ENCODE measurements around the gene CAMSAP2. TPM values are rescaled to one million over a fixed set of nuclear protein-coding genes. Genes with fewer than 3 reads are reported as not detected.

CAMSAP2 gene
- total RNA-seq, 1 experiment from 2014 or later = 25.0 TPM

DNA sequence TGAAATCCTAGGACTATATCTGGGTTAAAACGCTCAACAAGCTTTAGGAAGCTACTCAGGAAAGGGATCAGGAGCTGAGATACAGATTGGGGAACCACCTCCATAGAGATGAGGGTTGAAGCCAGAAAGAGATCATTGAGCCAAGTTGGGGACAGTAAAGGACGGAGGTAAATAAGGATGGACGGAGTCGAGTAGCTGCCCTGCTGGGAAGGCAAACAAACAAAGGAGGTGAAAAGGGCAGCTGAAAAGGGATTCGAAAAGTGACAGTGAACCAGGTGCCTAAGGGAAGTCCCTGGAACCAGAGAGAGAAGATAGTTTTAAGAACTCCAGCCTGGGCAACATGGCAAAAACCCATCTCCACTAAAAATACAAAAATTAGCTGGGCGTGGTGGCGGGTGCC is 6.3 kb upstream of the CAMSAP2 start:
- no peak for DNase-seq (ENCODE audit: low read depth, low spot score)
- Histone ChIP-seq H3K9me3 (ENCODE audit: control insufficient read depth in 1 of 2, insufficient read depth in 1 of 2, low read depth in 1 of 2, low read length in 2 of 2) (no peaks in the 10 kb centered on the region), H3K4me2 (ENCODE audit: low read length) (no peak overlapping the region), H3K36me3 (ENCODE audit: control insufficient read depth in 1 of 2, insufficient read depth in 2 of 2, low read length in 2 of 2) (no peaks in the 10 kb centered on the region), H3K27ac (ENCODE audit: low read depth, low read length) (no peak overlapping the region), H3K79me2 (ENCODE audit: insufficient read depth, low read length) (no peaks in the 10 kb centered on the region), H3K4me3 (replicated peaks in 1 of 2; ENCODE audit: low read depth in 1 of 2, low read length in 2 of 2) (no peak overlapping the region), H3K27me3 (ENCODE audit: insufficient read depth, low read length) (no peaks in the 10 kb centered on the region), H3K9ac (ENCODE audit: low read length) (no peak overlapping the region), H4K20me1 (ENCODE audit: insufficient read depth) (no peaks in the 10 kb centered on the region), H3K9me2 (ENCODE audit: insufficient read depth) (no peaks in the 10 kb centered on the region), H3K4me1 (ENCODE audit: control insufficient read depth in 1 of 2, insufficient read depth in 2 of 2, low read length in 2 of 2) (no peaks in the 10 kb centered on the region), H2AFZ (ENCODE audit: low read depth, low read length, poor library complexity, severe bottlenecking) (no peak overlapping the region)
- ChIA-PET RAD21 (ENCODE audit: low non-redundant PET in 1 of 2, low total read pairs in 2 of 2, uncharacterized antibody in 2 of 2, unreplicated experiment in 2 of 2) (no interaction called here), CTCF (interaction anchor here (0.7 kb wide), 2 partner anchors 8 to 56 kb away, joined by 3 to 4 read pairs; no protein-coding TSS in a partner anchor), POLR2A (interaction anchor here (1.3 kb wide), 1 partner anchor 62 kb away, joined by 5 read pairs; no protein-coding TSS in a partner anchor)
- TF ChIP-seq ZNF274 (IDR thresholded peaks at IDR 0.05; ENCODE audit: low read depth, low read length) (no peak), CEBPB (IDR thresholded peaks at IDR 0.05; ENCODE audit: low read depth) (no peak), CBX3 (IDR thresholded peaks at IDR 0.05; ENCODE audit: low read depth) (no peak), EGR1 (IDR thresholded peaks at IDR 0.05; ENCODE audit: low read depth) (no peak), POLR2AphosphoS5 (IDR thresholded peaks at IDR 0.05; ENCODE audit: low read depth, low read length) (no peak), SRF (IDR thresholded peaks at IDR 0.05; ENCODE audit: low read depth) (no peak), CTCF (IDR thresholded peaks at IDR 0.05 in 2 of 3, conservative IDR thresholded peaks at IDR 0.05 in 1 of 3; ENCODE audit: borderline replicate concordance in 1 of 3, insufficient read depth in 1 of 3, low read depth in 2 of 3, low read length in 2 of 3) (no peak), ATF3 (IDR thresholded peaks at IDR 0.05) (no peak), YY1 (IDR thresholded peaks at IDR 0.05; ENCODE audit: extremely low read depth, insufficient replicate concordance, low read depth, low read length) (no peak), REST (IDR thresholded peaks at IDR 0.05; ENCODE audit: low read depth) (no peak), TCF7L2 (IDR thresholded peaks at IDR 0.05; ENCODE audit: borderline replicate concordance, extremely low read depth, insufficient read depth, insufficient read length) (no peak)
- intact Hi-C loops (cut with micrococcal nuclease) = no loop called here
- ATAC-seq = no peak
- no TSS peak for BruUV-seq (replicated peaks)
